GM12873 (cell line): ENCODE measurements around the gene SVIL.

ENCODE experiments used
- CTCF ChIP-seq: IDR thresholded peaks from 2 replicates; pipeline ENCODE4 v1.5.1; 2012; ENCODE audit warnings: low read depth, mild to moderate bottlenecking, moderate library complexity, low read length, control low read depth; ENCODE audit not compliant: insufficient read depth; ENCODE audit errors: missing control alignments

SVIL gene

GRCh38 chr10:29409241-29410054, 225.3 kb downstream of the SVIL start:
- TF ChIP-seq CTCF: no peak

DNA sequence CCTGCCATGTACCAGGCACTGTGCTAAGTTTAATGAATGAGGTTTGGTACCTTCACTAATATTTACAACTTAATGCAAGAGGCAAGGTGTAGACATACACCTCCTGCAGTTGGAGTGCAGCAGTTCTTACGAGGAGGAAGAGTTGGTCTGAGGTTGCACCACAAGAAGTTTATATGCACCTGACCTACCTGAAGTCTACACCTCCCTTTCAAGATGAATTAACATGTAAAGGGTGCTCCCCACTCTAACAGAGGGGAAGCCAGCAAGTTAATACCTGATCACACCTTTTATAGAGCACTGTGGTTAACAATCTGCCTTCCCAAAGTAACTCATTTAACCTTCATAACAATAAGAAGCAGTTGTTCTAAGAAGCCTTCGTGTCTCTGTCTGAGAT, 225.9 kb downstream of the SVIL start:
- no peak for TF ChIP-seq CTCF
